GM23338 (cell line): ENCODE measurements around the gene PRKCI. TPM values are rescaled to one million over a fixed set of nuclear protein-coding genes. Genes with fewer than 3 reads are reported as not detected.

ENCODE experiments used
- ATAC-seq: fragments of 200-7000 bp; cut with Tn5 transposase; 3 replicates; pipeline ENCODE4 v1.9.1; 2020
- DNase-seq: peaks from one replicate; pipeline ENCODE4 v3.0.0-alpha.2; 2015; ENCODE audit warnings: low spot score
- H2AFZ ChIP-seq: fragments of 200-600 bp; sonication (generic); 2 replicates; pipeline ENCODE4 v1.8.0; 2016; ENCODE audit warnings: antibody characterized with exemption, mild to moderate bottlenecking, moderate library complexity
- H3F3A ChIP-seq: fragments of 200-600 bp; sonication (generic); replicated peaks from 2 replicates; pipeline ENCODE4 v1.8.0; 2017; ENCODE audit warnings: antibody characterized with exemption, mixed run types, low read depth
- H3K27ac ChIP-seq: fragments of 200-600 bp; sonication (generic); 2 replicates; pipeline ENCODE4 v1.6.1; 2016; ENCODE audit warnings: low read depth
- H3K27me3 ChIP-seq: fragments of 200-600 bp; sonication (generic); 2 replicates; pipeline ENCODE4 v1.8.0; 2016; ENCODE audit warnings: mild to moderate bottlenecking, mixed run types, moderate library complexity; ENCODE audit not compliant: insufficient read depth
- H3K36me3 ChIP-seq: fragments of 200-600 bp; sonication (generic); 2 replicates; pipeline ENCODE4 v1.8.0; 2016; ENCODE audit warnings: mild to moderate bottlenecking; ENCODE audit not compliant: insufficient read depth
- H3K4me1 ChIP-seq: fragments of 200-600 bp; sonication (generic); 2 replicates; pipeline ENCODE4 v1.8.0; 2016; ENCODE audit warnings: mild to moderate bottlenecking, moderate library complexity; ENCODE audit not compliant: insufficient read depth
- H3K4me2 ChIP-seq: fragments of 200-600 bp; sonication (generic); 2 replicates; pipeline ENCODE4 v1.7.1; 2017; ENCODE audit warnings: mixed run types
- H3K4me3 ChIP-seq: fragments of 200-600 bp; sonication (generic); 2 replicates; pipeline ENCODE4 v1.6.1; 2016; ENCODE audit warnings: mixed run types
- H3K79me2 ChIP-seq: fragments of 200-600 bp; sonication (generic); replicated peaks from 2 replicates; pipeline ENCODE4 v1.8.0; 2017; ENCODE audit warnings: mild to moderate bottlenecking; ENCODE audit not compliant: insufficient read depth
- H3K9me2 ChIP-seq: fragments of 200-600 bp; sonication (generic); 2 replicates; pipeline ENCODE4 v1.8.0; 2017; ENCODE audit not compliant: insufficient read depth
- H4K20me1 ChIP-seq: fragments of 200-600 bp; sonication (generic); replicated peaks from 2 replicates; pipeline ENCODE4 v1.8.0; 2017; ENCODE audit warnings: mild to moderate bottlenecking; ENCODE audit not compliant: insufficient read depth
- H3K27ac Mint-ChIP-seq: 2 replicates; pipeline ENCODE4 v1.8.0; 2020; ENCODE audit warnings: inconsistent platforms, mild to moderate bottlenecking, moderate library complexity, mixed read lengths
- H3K27me3 Mint-ChIP-seq: 3 replicates; pipeline ENCODE4 v1.8.0; 2022; ENCODE audit warnings: low read depth, mild to moderate bottlenecking, moderate library complexity, mixed read lengths, inconsistent platforms; ENCODE audit not compliant: insufficient read depth, poor library complexity
- H3K36me3 Mint-ChIP-seq: 3 replicates; pipeline ENCODE4 v1.8.0; 2021; ENCODE audit warnings: low read depth, mild to moderate bottlenecking, inconsistent platforms, moderate library complexity, mixed read lengths
- H3K4me1 Mint-ChIP-seq: 3 replicates; pipeline ENCODE4 v1.8.0; 2020; ENCODE audit warnings: mild to moderate bottlenecking, inconsistent platforms, mixed read lengths
- H3K4me3 Mint-ChIP-seq: 3 replicates; pipeline ENCODE4 v1.8.0; 2021; ENCODE audit warnings: moderate library complexity, mild to moderate bottlenecking, inconsistent platforms, mixed read lengths
- H3K9me3 Mint-ChIP-seq: 3 replicates; pipeline ENCODE4 v1.8.0; 2020; ENCODE audit warnings: moderate library complexity, mild to moderate bottlenecking, inconsistent platforms, mixed read lengths
- CREB1 ChIP-seq: fragments of 250-450 bp; sonication (Bioruptor Pico); IDR thresholded peaks from 2 replicates; pipeline ENCODE4 v1.5.0; 2020; ENCODE audit warnings: low read depth, mild to moderate bottlenecking, moderate library complexity
- EZH2 ChIP-seq: fragments of 200-600 bp; sonication (generic); IDR thresholded peaks from one replicate; pipeline ENCODE4 v1.8.0; 2017; ENCODE audit warnings: antibody characterized with exemption, mild to moderate bottlenecking, low read depth; ENCODE audit not compliant: unreplicated experiment
- EZH2phosphoT487 ChIP-seq: fragments of 200-600 bp; sonication (generic); IDR thresholded peaks from one replicate; pipeline ENCODE4 v1.8.1; 2018; ENCODE audit warnings: antibody characterized with exemption; ENCODE audit not compliant: unreplicated experiment
- JUNB ChIP-seq: IDR thresholded peaks from one replicate; pipeline ENCODE4 v1.6.1; 2016; ENCODE audit warnings: antibody characterized with exemption; ENCODE audit not compliant: unreplicated experiment
- NANOG ChIP-seq: IDR thresholded peaks from 2 replicates; pipeline ENCODE4 v1.6.1; 2016; ENCODE audit warnings: antibody characterized with exemption, borderline replicate concordance
- POLR2AphosphoS5 ChIP-seq: IDR thresholded peaks from 2 replicates; pipeline ENCODE4 v1.6.1; 2016; ENCODE audit warnings: antibody characterized with exemption, low read depth
- ZNF114 ChIP-seq: fragments of 250-450 bp; sonication (Bioruptor Pico); IDR thresholded peaks from 2 replicates; pipeline ENCODE4 v1.5.0; 2020; ENCODE audit warnings: mild to moderate bottlenecking, moderate library complexity
- ZNF331 ChIP-seq: fragments of 250-450 bp; sonication (Bioruptor Pico); IDR thresholded peaks from 2 replicates; pipeline ENCODE4 v1.5.0; 2020; ENCODE audit warnings: low read depth, mild to moderate bottlenecking, moderate library complexity
- polyA plus RNA-seq: library from polyadenylated mRNA; unstranded; fragments of >200 nt; fragmentation: Nextera tagmentation; extraction: Ambion mirVana; gene quantifications from 2 replicates; pipeline ENCODE4 v1.2.1, GENCODE V29; 2016
- total RNA-seq: library from RNA; depleted of rRNA; stranded (reverse); fragments of >200 nt; shearing (Covaris generic); gene quantifications from 2 replicates; pipeline ENCODE4 v1.2.3, GENCODE V29; 2014
- TF ChIP-seq, protein P1 (sequence below): IDR thresholded peaks from 2 replicates; pipeline ENCODE4 v1.6.1; 2016; ENCODE audit warnings: antibody characterized with exemption
- TF ChIP-seq, protein P2 (sequence below): fragments of 250-450 bp; sonication (Bioruptor Pico); IDR thresholded peaks from 2 replicates; pipeline ENCODE4 v1.5.0; 2020; ENCODE audit warnings: mild to moderate bottlenecking, moderate library complexity
- TF ChIP-seq, protein P3 (sequence below), 2 experiments: fragments of 200-600 bp in 1 of 2; sonication (generic) in 1 of 2; conservative IDR thresholded peaks; 2 replicates each; pipeline versions ENCODE4 v1.5.1 to v1.6.1; 2016 to 2017; ENCODE audit warnings: antibody characterized with exemption in 2 of 2, low read depth in 2 of 2, mild to moderate bottlenecking in 2 of 2, moderate library complexity in 1 of 2

The PRKCI gene
- total and polyA plus RNA-seq, 2 experiments from 2014 or later = 58.0 to 119 TPM

DNA sequence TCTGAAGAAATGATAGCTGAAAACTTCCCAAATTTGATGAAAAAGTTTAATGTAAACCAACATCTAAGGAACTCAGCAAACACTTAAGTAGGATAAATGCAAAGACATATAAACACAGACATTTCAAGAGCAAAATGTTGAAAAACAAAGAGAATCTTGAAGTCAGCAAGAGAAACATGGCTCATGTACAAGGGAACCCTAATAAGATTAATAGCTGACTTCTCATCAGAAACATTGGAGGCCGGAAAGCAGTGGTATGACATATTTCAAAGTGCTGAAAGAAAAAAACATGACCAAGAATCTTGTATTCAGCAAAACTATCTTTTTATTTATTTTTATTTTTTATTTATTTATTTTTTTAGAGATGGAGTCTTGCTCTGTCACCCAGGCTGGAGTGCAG, 10.6 kb upstream of the PRKCI start:
- ATAC-seq (no peak), DNase-seq (no peak)
- no peaks in the 10 kb centered on the region for H3F3A ChIP-seq
- H3K79me2 ChIP-seq = no peaks in the 10 kb centered on the region
- no peak overlapping the region for H3K4me3 Mint-ChIP-seq
- H3K27me3 ChIP-seq = no peaks in the 10 kb centered on the region
- no peak overlapping the region for H3K27ac Mint-ChIP-seq
- no peak overlapping the region for H3K4me3 ChIP-seq
- no peaks in the 10 kb centered on the region for H3K27me3 Mint-ChIP-seq
- H3K4me2 ChIP-seq = no peak overlapping the region
- H3K27ac ChIP-seq = no peak overlapping the region
- no peaks in the 10 kb centered on the region for H3K36me3 Mint-ChIP-seq
- TF ChIP-seq ZNF331 (CRISPR knock-in tag) = no peak
- no peak for TF ChIP-seq JUNB
- TF ChIP-seq, protein P1, sequence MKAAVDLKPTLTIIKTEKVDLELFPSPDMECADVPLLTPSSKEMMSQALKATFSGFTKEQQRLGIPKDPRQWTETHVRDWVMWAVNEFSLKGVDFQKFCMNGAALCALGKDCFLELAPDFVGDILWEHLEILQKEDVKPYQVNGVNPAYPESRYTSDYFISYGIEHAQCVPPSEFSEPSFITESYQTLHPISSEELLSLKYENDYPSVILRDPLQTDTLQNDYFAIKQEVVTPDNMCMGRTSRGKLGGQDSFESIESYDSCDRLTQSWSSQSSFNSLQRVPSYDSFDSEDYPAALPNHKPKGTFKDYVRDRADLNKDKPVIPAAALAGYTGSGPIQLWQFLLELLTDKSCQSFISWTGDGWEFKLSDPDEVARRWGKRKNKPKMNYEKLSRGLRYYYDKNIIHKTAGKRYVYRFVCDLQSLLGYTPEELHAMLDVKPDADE = no peak
- TF ChIP-seq CREB1 = no peak
- no peak overlapping the region for H2AFZ ChIP-seq
- no peaks in the 10 kb centered on the region for H3K4me1 ChIP-seq
- H4K20me1 ChIP-seq = no peaks in the 10 kb centered on the region
- peaks cover 9% of the 10 kb centered on the region for H3K9me3 Mint-ChIP-seq
- no peaks in the 10 kb centered on the region for H3K4me1 Mint-ChIP-seq
- no peaks in the 10 kb centered on the region for H3K36me3 ChIP-seq
- no peaks in the 10 kb centered on the region for H3K9me2 ChIP-seq

DNA sequence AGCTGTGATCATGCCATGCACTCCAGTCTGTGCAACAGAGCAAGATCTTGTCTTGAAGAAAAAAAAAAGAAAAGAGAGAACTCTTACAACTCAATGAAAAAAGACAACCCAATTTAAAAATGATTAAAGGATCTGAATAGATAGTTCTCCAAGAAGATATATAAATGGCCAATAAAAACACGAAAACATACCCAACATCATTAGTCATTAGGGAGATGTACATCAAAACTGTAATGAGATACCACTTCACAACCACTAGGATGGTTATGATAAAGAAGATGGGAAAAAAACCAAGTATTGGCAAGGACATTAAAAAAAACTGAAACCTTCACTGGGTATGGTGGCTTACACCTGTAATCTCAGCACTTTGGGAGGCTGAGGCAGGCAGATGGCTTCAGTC, 2.4 kb upstream of the PRKCI start:
- Mint-ChIP-seq H3K4me1 (peaks cover 11% of the 10 kb centered on the region), H3K36me3 (no peaks in the 10 kb centered on the region), H3K27me3 (peaks cover 6% of the 10 kb centered on the region), H3K4me3 (no peak overlapping the region), H3K9me3 (no peaks in the 10 kb centered on the region), H3K27ac (no peak overlapping the region)
- no peaks in the 10 kb centered on the region for H3K27me3 ChIP-seq
- no peaks in the 10 kb centered on the region for H3K9me2 ChIP-seq
- no peak for ATAC-seq
- H3K4me2 ChIP-seq = no peak overlapping the region
- H3K4me3 ChIP-seq = no peak overlapping the region
- peaks cover 21% of the 10 kb centered on the region for H3K79me2 ChIP-seq
- no peak overlapping the region for H3K27ac ChIP-seq
- H2AFZ ChIP-seq = no peak overlapping the region
- H3K36me3 ChIP-seq = no peaks in the 10 kb centered on the region
- no peak for DNase-seq
- no peaks in the 10 kb centered on the region; the same call in 1 of the 2 replicates for H3F3A ChIP-seq
- peaks cover 9% of the 10 kb centered on the region for H3K4me1 ChIP-seq
- H4K20me1 ChIP-seq = no peaks in the 10 kb centered on the region
- TF ChIP-seq EZH2phosphoT487 (no peak), NANOG (no peak), JUNB (no peak), POLR2AphosphoS5 (no peak), ZNF114 (CRISPR knock-in tag) (no peak), EZH2 (no peak), ZNF331 (CRISPR knock-in tag) (no peak)
- TF ChIP-seq, protein P2, sequence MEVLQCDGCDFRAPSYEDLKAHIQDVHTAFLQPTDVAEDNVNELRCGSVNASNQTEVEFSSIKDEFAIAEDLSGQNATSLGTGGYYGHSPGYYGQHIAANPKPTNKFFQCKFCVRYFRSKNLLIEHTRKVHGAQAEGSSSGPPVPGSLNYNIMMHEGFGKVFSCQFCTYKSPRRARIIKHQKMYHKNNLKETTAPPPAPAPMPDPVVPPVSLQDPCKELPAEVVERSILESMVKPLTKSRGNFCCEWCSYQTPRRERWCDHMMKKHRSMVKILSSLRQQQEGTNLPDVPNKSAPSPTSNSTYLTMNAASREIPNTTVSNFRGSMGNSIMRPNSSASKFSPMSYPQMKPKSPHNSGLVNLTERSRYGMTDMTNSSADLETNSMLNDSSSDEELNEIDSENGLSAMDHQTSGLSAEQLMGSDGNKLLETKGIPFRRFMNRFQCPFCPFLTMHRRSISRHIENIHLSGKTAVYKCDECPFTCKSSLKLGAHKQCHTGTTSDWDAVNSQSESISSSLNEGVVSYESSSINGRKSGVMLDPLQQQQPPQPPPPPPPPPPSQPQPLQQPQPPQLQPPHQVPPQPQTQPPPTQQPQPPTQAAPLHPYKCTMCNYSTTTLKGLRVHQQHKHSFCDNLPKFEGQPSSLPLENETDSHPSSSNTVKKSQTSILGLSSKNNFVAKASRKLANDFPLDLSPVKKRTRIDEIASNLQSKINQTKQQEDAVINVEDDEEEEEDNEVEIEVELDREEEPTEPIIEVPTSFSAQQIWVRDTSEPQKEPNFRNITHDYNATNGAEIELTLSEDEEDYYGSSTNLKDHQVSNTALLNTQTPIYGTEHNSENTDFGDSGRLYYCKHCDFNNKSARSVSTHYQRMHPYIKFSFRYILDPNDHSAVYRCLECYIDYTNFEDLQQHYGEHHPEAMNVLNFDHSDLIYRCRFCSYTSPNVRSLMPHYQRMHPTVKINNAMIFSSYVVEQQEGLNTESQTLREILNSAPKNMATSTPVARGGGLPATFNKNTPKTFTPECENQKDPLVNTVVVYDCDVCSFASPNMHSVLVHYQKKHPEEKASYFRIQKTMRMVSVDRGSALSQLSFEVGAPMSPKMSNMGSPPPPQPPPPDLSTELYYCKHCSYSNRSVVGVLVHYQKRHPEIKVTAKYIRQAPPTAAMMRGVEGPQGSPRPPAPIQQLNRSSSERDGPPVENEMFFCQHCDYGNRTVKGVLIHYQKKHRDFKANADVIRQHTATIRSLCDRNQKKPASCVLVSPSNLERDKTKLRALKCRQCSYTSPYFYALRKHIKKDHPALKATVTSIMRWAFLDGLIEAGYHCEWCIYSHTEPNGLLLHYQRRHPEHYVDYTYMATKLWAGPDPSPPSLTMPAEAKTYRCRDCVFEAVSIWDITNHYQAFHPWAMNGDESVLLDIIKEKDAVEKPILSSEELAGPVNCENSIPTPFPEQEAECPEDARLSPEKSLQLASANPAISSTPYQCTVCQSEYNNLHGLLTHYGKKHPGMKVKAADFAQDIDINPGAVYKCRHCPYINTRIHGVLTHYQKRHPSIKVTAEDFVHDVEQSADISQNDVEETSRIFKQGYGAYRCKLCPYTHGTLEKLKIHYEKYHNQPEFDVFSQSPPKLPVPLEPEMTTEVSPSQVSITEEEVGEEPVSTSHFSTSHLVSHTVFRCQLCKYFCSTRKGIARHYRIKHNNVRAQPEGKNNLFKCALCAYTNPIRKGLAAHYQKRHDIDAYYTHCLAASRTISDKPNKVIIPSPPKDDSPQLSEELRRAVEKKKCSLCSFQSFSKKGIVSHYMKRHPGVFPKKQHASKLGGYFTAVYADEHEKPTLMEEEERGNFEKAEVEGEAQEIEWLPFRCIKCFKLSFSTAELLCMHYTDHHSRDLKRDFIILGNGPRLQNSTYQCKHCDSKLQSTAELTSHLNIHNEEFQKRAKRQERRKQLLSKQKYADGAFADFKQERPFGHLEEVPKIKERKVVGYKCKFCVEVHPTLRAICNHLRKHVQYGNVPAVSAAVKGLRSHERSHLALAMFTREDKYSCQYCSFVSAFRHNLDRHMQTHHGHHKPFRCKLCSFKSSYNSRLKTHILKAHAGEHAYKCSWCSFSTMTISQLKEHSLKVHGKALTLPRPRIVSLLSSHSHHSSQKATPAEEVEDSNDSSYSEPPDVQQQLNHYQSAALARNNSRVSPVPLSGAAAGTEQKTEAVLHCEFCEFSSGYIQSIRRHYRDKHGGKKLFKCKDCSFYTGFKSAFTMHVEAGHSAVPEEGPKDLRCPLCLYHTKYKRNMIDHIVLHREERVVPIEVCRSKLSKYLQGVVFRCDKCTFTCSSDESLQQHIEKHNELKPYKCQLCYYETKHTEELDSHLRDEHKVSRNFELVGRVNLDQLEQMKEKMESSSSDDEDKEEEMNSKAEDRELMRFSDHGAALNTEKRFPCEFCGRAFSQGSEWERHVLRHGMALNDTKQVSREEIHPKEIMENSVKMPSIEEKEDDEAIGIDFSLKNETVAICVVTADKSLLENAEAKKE (CRISPR knock-in tag) = no peak
- TF ChIP-seq, protein P1 = no peak
- TF ChIP-seq, protein P3, sequence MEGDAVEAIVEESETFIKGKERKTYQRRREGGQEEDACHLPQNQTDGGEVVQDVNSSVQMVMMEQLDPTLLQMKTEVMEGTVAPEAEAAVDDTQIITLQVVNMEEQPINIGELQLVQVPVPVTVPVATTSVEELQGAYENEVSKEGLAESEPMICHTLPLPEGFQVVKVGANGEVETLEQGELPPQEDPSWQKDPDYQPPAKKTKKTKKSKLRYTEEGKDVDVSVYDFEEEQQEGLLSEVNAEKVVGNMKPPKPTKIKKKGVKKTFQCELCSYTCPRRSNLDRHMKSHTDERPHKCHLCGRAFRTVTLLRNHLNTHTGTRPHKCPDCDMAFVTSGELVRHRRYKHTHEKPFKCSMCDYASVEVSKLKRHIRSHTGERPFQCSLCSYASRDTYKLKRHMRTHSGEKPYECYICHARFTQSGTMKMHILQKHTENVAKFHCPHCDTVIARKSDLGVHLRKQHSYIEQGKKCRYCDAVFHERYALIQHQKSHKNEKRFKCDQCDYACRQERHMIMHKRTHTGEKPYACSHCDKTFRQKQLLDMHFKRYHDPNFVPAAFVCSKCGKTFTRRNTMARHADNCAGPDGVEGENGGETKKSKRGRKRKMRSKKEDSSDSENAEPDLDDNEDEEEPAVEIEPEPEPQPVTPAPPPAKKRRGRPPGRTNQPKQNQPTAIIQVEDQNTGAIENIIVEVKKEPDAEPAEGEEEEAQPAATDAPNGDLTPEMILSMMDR (conservative IDR thresholded peaks at IDR 0.05; ENCODE audit: low read depth in 2 of 2) = no peak
